ENCODE data around the gene DPF3. TPM values are rescaled to one million over a fixed set of nuclear protein-coding genes. Genes with fewer than 3 reads are reported as not detected.

The DPF3 gene
- total RNA-seq, 2 donors from 2014 or later: 11.0 TPM; not detected in 1

DNA sequence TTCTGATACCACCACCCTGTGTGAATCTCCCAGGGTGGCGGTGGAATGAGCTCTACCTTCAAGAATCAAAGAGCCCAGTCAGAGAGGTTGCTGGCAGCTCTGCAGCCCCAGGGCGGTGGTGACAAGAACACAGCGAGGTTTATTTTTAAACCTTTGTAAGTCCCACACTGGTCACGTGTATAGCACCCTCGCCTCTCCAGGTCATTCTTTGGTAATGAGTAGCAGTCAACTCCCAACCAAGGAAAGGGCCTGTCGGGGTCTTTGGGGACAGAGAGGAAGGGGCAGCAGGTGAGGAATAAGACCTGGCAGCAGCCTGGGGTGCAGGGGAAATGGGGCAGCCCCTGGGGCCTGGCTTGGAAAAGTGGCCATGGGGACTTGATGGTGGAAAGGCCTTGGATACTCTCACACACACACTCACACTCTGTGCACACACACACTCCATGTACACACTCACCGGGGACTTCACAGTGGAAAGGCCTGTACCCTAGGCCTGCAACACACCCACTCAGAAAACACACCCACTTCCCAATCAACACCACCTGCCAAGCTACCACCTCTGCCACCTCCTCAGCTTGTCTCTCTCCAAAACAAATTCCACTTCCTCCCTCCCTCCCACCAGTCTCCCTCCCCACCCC is 178.6 kb downstream of the DPF3 start:
- H3K27ac ChIP-seq: no peak overlapping the region
- WGBS: 68% methylated on average over 7 of the region's 7 CpGs
- no peak for TF ChIP-seq POLR2AphosphoS5 (IDR thresholded peaks at IDR 0.05)
- TF ChIP-seq, protein P1, sequence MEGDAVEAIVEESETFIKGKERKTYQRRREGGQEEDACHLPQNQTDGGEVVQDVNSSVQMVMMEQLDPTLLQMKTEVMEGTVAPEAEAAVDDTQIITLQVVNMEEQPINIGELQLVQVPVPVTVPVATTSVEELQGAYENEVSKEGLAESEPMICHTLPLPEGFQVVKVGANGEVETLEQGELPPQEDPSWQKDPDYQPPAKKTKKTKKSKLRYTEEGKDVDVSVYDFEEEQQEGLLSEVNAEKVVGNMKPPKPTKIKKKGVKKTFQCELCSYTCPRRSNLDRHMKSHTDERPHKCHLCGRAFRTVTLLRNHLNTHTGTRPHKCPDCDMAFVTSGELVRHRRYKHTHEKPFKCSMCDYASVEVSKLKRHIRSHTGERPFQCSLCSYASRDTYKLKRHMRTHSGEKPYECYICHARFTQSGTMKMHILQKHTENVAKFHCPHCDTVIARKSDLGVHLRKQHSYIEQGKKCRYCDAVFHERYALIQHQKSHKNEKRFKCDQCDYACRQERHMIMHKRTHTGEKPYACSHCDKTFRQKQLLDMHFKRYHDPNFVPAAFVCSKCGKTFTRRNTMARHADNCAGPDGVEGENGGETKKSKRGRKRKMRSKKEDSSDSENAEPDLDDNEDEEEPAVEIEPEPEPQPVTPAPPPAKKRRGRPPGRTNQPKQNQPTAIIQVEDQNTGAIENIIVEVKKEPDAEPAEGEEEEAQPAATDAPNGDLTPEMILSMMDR (IDR thresholded peaks at IDR 0.05): no peak
- TF ChIP-seq POLR2A (IDR thresholded peaks at IDR 0.05): no peak
- DNase-seq (ENCODE audit: low spot score): no peak
- no peaks in the 10 kb centered on the region for H3K9me3 ChIP-seq
- H3K4me3 ChIP-seq: no peak overlapping the region
- intact Hi-C loops (cut with DNase I): no loop called here
- H3K4me1 ChIP-seq (replicated peaks): no peaks in the 10 kb centered on the region
- H3K27me3 ChIP-seq (replicated peaks; ENCODE audit: insufficient read depth): no peaks in the 10 kb centered on the region
- no peaks in the 10 kb centered on the region for H3K36me3 ChIP-seq

DNA sequence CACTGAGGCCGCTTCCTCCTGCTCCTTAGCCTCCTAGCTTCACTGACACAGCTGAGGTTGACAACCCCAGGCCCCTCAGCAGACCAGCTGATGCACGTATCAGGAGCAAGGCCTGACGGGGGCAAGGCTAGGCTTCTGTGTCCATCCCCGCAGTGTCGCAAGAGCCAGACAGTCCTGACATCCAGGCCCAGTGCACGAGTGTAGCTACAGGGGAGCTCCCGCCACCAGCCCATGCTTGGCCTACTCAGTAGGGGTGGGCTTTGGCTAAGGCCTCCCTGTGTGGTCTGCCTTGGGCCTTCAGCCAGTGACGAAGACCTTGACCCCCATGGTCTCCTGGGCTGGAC is 179.1 kb downstream of the DPF3 start:
- H3K36me3 ChIP-seq: no peaks in the 10 kb centered on the region
- no peaks in the 10 kb centered on the region for H3K9me3 ChIP-seq
- DNase-seq (ENCODE audit: low spot score): no peak
- no peaks in the 10 kb centered on the region for H3K4me1 ChIP-seq (replicated peaks)
- H3K27me3 ChIP-seq (replicated peaks; ENCODE audit: insufficient read depth): no peaks in the 10 kb centered on the region
- no peak overlapping the region for H3K4me3 ChIP-seq
- intact Hi-C loops (cut with DNase I): no loop called here
- H3K27ac ChIP-seq: no peak overlapping the region
- 77% methylated on average over 7 of the region's 8 CpGs for WGBS
- TF ChIP-seq POLR2AphosphoS5 (IDR thresholded peaks at IDR 0.05) (no peak), POLR2A (IDR thresholded peaks at IDR 0.05) (no peak)
- TF ChIP-seq, protein P1 (IDR thresholded peaks at IDR 0.05): no peak

DNA sequence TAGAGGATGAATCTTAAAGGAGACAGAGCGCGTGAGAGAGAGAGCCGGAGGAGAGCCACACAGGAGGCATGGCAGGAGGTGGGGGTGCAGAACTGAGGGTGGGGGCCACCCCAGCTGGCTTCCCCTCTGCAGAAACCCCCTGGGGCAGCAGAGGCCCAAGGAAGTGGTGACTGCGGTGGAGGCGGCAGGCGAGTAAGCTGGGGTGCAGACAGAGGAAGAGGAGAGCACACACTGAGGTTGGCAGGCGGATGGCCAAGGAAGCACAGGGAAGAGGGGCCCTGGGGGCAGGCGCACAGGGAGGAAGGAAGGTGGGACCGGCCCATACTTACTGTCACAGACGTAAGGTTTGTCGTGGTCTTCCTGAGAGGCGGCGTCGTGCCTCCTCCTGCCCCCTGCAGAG is 179.8 kb downstream of the DPF3 start:
- no peaks in the 10 kb centered on the region for H3K4me1 ChIP-seq (replicated peaks)
- H3K4me3 ChIP-seq: no peak overlapping the region
- H3K27ac ChIP-seq: no peak overlapping the region
- intact Hi-C loops (cut with DNase I): no loop called here
- no peaks in the 10 kb centered on the region for H3K27me3 ChIP-seq (replicated peaks; ENCODE audit: insufficient read depth)
- H3K9me3 ChIP-seq: no peaks in the 10 kb centered on the region
- DNase-seq (ENCODE audit: low spot score): no peak
- H3K36me3 ChIP-seq: no peaks in the 10 kb centered on the region
- TF ChIP-seq POLR2AphosphoS5 (IDR thresholded peaks at IDR 0.05) (no peak), POLR2A (IDR thresholded peaks at IDR 0.05) (no peak)
- TF ChIP-seq, protein P1 (IDR thresholded peaks at IDR 0.05): no peak
- WGBS: 87% methylated on average over 14 of the region's 14 CpGs

DNA sequence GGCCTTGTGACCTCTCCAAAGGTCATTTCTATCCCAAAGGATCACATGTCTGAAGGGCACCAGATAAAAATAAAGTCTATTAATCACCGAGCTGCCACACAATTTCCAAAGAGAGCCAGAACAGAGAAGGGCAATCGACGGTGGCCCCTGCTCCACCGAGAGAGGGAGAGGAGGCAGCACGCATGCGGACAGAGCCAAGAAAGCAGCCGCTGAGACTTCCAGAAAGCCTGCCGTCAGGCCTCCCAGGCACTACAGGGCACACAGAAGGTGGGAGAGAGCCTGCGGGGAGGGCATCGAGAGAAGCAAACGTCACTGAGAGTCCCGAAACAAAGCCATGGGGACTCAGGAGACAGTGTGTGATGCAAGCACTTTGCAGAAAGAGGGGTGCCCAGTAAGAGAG is 182.0 kb downstream of the DPF3 start:
- DNase-seq (ENCODE audit: low spot score): no peak
- H3K36me3 ChIP-seq: no peaks in the 10 kb centered on the region
- no peak overlapping the region for H3K4me3 ChIP-seq
- WGBS: 83% methylated on average over 12 of the region's 12 CpGs
- TF ChIP-seq POLR2A (IDR thresholded peaks at IDR 0.05): no peak
- TF ChIP-seq, protein P1 (IDR thresholded peaks at IDR 0.05): no peak
- no peak for TF ChIP-seq POLR2AphosphoS5 (IDR thresholded peaks at IDR 0.05)
- no peak overlapping the region for H3K27ac ChIP-seq
- no peaks in the 10 kb centered on the region for H3K27me3 ChIP-seq (replicated peaks; ENCODE audit: insufficient read depth)
- intact Hi-C loops (cut with DNase I): no loop called here
- no peaks in the 10 kb centered on the region for H3K4me1 ChIP-seq (replicated peaks)
- H3K9me3 ChIP-seq: no peaks in the 10 kb centered on the region

DNA sequence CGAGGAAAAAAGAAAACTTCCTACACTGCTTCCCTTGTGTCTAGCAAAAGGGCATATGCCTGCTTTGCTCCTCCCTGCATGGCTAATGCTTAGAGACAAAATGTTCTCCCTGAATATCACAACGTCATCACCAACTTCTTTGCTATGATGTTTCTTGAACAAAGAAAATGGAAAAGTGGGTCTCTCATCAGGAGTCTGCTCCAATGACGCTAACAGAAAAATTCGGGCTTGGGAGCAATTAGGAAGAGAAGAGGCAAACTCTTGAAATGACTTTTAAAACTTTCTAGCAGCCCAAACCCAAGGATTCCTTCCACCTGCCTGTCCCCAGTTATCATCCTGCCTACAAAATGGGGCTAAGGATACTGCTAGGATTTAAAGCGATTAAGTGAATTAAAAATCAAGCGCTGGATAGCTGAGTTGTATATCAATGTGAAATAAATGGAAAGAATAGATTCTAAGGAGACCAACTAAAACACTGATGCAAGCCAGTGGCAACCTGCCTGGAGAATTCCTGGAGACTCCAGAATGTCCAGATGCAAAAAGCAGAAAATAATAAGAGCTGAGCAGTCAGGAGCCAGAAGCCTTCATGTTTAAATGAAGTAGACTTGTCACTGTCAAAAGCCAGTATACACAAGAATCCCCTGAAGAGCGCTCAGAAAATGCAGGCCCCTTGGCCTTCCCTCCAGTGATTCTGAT is 183.8 kb downstream of the DPF3 start:
- DNase-seq (ENCODE audit: low spot score): no peak
- 83% methylated on average over 7 of the region's 7 CpGs for WGBS
- no peak overlapping the region for H3K4me3 ChIP-seq
- no peaks in the 10 kb centered on the region for H3K4me1 ChIP-seq (replicated peaks)
- intact Hi-C loops (cut with DNase I): no loop called here
- no peaks in the 10 kb centered on the region for H3K9me3 ChIP-seq
- no peak overlapping the region for H3K27ac ChIP-seq
- no peaks in the 10 kb centered on the region for H3K36me3 ChIP-seq
- no peaks in the 10 kb centered on the region for H3K27me3 ChIP-seq (replicated peaks; ENCODE audit: insufficient read depth)
- no peak for TF ChIP-seq POLR2AphosphoS5 (IDR thresholded peaks at IDR 0.05)
- TF ChIP-seq, protein P1 (IDR thresholded peaks at IDR 0.05): no peak
- TF ChIP-seq POLR2A (IDR thresholded peaks at IDR 0.05): no peak

Measured in prostate gland (tissue), 2 donors.